ENCODE results near the gene LMBRD2.
"Not testable (repeated sequence)": the region's sequence is repeated elsewhere in the genome, so short reads cannot be mapped to it uniquely, and the experiment has no call there.

LMBRD2 gene

DNA sequence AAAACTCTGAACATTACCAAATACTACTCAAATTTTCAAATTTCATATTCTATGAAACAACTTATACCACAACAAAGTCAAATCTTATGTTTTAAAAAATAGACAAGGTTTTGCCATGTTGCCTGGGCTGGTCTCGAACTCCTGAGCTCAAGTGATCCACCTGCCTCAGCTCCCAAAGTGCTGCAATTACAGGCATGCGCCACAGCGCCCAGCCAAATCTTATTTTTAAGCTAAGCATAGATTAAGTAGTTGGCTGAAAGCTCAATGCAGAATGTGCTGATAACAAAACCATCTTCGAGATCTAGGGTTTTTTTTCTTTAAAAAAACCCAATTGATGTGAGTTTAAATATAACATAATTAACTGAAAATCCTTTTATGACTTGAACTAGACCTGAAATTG lies 6.4 kb downstream of the LMBRD2 start:
- H3K36me3 ChIP-seq (ENCODE audit: control insufficient read depth in 1 of 2, insufficient read depth in 2 of 2, low read length in 2 of 2): peaks cover 6 to 7% of the 10 kb centered on the region in 2 donors
- no peaks in the 10 kb centered on the region for H3K27me3 ChIP-seq (ENCODE audit: low read depth, low read length)
- H3K9me3 ChIP-seq (ENCODE audit: control insufficient read depth in 1 of 2, low read length in 2 of 2): no peaks in the 10 kb centered on the region
- H3K27ac ChIP-seq (ENCODE audit: low read length): no peak overlapping the region
- H3K4me1 ChIP-seq (ENCODE audit: control insufficient read depth in 1 of 2, insufficient read depth in 2 of 2, low read length in 2 of 2): peaks cover 1 to 3% of the 10 kb centered on the region in 2 donors
- no peak overlapping the region for H3K4me3 ChIP-seq (ENCODE audit: low read depth in 1 of 2, low read length in 2 of 2)

DNA sequence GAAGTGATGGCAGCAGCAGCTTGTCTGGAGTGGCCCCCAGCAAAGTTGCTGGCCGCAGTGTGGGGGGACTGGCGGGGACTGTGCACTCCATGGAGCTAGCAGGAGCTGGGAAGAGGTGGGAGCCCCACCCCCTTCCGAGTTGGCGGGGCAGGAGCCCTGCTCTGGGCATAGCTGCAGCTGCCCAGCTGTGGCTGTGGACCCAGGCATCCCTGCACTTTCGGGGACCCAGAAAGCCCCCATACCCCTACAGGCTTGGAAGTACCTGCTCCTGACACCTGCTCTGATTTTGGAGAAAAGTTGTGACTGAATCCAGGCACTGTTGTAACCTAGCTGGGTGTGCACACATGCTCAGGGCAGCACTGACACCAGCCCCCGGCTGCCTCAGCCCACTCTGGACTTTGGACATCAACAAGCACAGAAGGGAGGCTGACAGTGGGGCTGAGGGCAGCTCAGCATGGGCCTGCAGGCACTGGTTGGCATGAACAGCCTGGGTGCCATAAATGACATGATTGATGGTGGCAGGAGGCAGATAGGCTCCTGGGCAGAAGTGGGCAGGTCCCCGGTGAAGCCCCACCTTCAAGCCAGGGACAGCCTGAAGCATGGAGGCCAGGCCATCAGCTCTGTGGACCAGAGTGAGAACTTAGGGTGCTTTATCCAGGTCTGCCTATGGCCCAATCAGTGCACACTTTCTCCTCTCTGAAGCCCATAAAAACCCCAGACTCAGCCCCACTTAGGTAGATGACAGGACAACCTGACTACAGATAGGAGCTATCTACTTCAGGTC lies 12.6 kb downstream of the LMBRD2 start:
- Histone ChIP-seq H3K36me3 (ENCODE audit: control insufficient read depth in 1 of 2, insufficient read depth in 2 of 2, low read length in 2 of 2) (peaks cover 12 to 36% of the 10 kb centered on the region in 2 donors), H3K4me1 (ENCODE audit: control insufficient read depth in 1 of 2, insufficient read depth in 2 of 2, low read length in 2 of 2) (no peaks in the 10 kb centered on the region), H3K4me3 (ENCODE audit: low read depth in 1 of 2, low read length in 2 of 2) (no peak overlapping the region), H3K27me3 (ENCODE audit: low read depth, low read length) (no peaks in the 10 kb centered on the region), H3K27ac (ENCODE audit: low read length) (no peak overlapping the region), H3K9me3 (ENCODE audit: control insufficient read depth in 1 of 2, low read length in 2 of 2) (no peaks in the 10 kb centered on the region)

DNA sequence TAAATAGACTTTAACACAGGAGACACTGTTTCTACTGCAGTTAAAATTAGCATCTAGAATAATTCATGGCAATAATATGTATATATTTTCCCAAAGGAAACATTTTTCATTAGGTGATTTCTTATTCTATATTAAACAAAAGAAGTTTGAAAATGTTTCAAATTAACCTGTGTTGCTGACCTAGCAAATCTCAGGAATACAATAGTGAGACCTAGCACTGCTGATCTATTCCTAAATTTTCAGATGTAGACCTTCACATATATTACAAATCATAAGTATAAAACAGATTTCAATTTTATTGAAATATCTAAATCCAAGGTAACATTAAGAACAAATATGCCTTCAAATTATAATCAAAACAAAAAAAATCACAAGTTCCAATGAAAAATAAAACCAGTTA lies 15.1 kb downstream of the LMBRD2 start:
- Histone ChIP-seq H3K36me3 (ENCODE audit: control insufficient read depth in 1 of 2, insufficient read depth in 2 of 2, low read length in 2 of 2) (peaks cover 12 to 40% of the 10 kb centered on the region in 2 donors), H3K27me3 (ENCODE audit: low read depth, low read length) (no peaks in the 10 kb centered on the region), H3K4me1 (ENCODE audit: control insufficient read depth in 1 of 2, insufficient read depth in 2 of 2, low read length in 2 of 2) (no peaks in the 10 kb centered on the region), H3K9me3 (ENCODE audit: control insufficient read depth in 1 of 2, low read length in 2 of 2) (no peaks in the 10 kb centered on the region), H3K27ac (ENCODE audit: low read length) (no peak overlapping the region), H3K4me3 (ENCODE audit: low read depth in 1 of 2, low read length in 2 of 2) (no peak overlapping the region)

DNA sequence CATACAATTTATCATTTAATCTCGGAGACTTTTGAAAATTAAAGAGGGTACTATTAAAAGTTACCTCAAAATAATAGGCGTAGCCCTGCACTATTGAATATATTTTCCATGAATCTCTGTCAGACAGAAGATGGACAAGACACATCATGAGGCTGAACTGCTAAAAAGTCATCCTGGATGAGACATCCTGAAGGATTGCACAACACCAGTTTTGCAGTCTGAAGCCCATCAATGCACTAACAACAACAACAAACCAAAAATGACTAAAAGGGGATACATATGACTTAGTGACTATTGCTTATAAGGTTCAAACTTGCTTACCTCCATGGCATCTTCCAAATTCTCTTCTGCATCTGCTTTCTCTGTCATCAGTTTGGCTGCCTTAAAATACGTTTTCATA lies 15.7 kb downstream of the LMBRD2 start:
- Histone ChIP-seq H3K27me3 (ENCODE audit: low read depth, low read length) (no peaks in the 10 kb centered on the region), H3K9me3 (ENCODE audit: control insufficient read depth in 1 of 2, low read length in 2 of 2) (no peaks in the 10 kb centered on the region), H3K4me1 (ENCODE audit: control insufficient read depth in 1 of 2, insufficient read depth in 2 of 2, low read length in 2 of 2) (no peaks in the 10 kb centered on the region), H3K4me3 (ENCODE audit: low read depth in 1 of 2, low read length in 2 of 2) (no peak overlapping the region), H3K36me3 (ENCODE audit: control insufficient read depth in 1 of 2, insufficient read depth in 2 of 2, low read length in 2 of 2) (peaks cover 12 to 40% of the 10 kb centered on the region in 2 donors), H3K27ac (ENCODE audit: low read length) (no peak overlapping the region)

DNA sequence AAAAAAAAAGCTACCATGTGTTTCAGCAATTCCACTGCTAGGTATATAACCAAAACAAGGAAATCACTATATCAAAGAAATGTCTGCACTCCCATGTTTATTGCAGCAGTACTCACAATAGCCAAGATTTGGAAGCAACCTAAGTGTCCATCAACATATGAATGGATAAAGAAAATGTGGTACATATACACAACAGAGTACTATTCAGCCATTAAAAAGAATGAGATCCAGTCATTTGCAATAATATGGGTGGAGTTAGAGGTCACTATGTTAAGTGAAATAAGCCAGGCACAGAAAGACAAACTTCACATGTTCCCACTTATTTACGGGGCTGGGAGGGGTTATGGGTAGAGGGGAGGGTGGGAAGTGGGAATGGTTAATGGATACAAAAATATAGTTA lies 18.7 kb downstream of the LMBRD2 start:
- not testable (repeated sequence) for H3K4me1 ChIP-seq (ENCODE audit: control insufficient read depth in 1 of 2, insufficient read depth in 2 of 2, low read length in 2 of 2); H3K27ac ChIP-seq (ENCODE audit: low read length); H3K27me3 ChIP-seq (ENCODE audit: low read depth, low read length); H3K9me3 ChIP-seq (ENCODE audit: control insufficient read depth in 1 of 2, low read length in 2 of 2); H3K4me3 ChIP-seq (ENCODE audit: low read depth in 1 of 2, low read length in 2 of 2)
- peaks cover 0 to 38% of the 10 kb centered on the region in 2 donors for H3K36me3 ChIP-seq (ENCODE audit: control insufficient read depth in 1 of 2, insufficient read depth in 2 of 2, low read length in 2 of 2)

DNA sequence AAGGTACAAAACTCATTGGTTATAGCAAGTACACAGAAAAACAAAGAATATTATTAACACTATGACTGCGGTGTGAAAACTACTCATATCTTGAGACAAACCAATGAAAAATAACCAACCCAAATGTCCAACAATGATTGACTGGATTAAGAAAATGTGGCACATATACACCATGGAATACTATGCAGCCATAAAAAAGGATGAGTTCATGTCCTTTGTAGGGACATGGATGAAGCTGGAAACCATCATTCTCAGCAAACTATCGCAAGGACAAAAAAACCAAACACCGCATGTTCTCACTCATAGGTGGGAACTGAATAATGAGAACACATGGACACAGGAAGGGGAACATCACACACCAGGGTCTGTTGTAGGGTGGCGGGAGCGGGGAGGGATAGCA lies 22.0 kb downstream of the LMBRD2 start:
- not testable (repeated sequence) for H3K27ac ChIP-seq (ENCODE audit: low read length); H3K4me1 ChIP-seq (ENCODE audit: control insufficient read depth in 1 of 2, insufficient read depth in 2 of 2, low read length in 2 of 2); H3K4me3 ChIP-seq (ENCODE audit: low read depth in 1 of 2, low read length in 2 of 2); H3K9me3 ChIP-seq (ENCODE audit: control insufficient read depth in 1 of 2, low read length in 2 of 2); H3K27me3 ChIP-seq (ENCODE audit: low read depth, low read length)
- peaks cover 0 to 26% of the 10 kb centered on the region in 2 donors for H3K36me3 ChIP-seq (ENCODE audit: control insufficient read depth in 1 of 2, insufficient read depth in 2 of 2, low read length in 2 of 2)

DNA sequence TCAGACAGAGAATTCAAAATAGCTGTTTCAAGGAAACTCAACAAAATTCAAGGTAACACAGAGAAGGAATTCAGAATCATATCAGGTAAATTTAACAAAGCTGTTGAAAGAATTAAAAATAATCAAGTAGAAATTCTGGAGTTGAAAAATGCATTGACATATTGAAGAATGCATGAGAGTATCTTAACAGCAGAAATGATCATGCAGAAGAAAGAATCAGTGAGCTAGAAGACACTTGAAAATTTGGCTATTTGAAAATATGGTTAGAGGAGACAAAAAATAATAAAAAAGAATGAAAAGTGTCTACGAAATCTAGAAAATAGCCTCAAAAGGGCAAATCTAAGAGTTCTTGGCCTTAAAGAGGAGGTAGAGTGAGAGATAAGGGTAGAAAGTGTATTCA lies 22.9 kb downstream of the LMBRD2 start:
- H3K9me3 ChIP-seq (ENCODE audit: control insufficient read depth in 1 of 2, low read length in 2 of 2): no peaks in the 10 kb centered on the region
- no peaks in the 10 kb centered on the region for H3K4me1 ChIP-seq (ENCODE audit: control insufficient read depth in 1 of 2, insufficient read depth in 2 of 2, low read length in 2 of 2)
- H3K36me3 ChIP-seq (ENCODE audit: control insufficient read depth in 1 of 2, insufficient read depth in 2 of 2, low read length in 2 of 2): peaks cover 0 to 24% of the 10 kb centered on the region in 2 donors
- no peak overlapping the region for H3K4me3 ChIP-seq (ENCODE audit: low read depth in 1 of 2, low read length in 2 of 2)
- no peak overlapping the region for H3K27ac ChIP-seq (ENCODE audit: low read length)
- no peaks in the 10 kb centered on the region for H3K27me3 ChIP-seq (ENCODE audit: low read depth, low read length)

DNA sequence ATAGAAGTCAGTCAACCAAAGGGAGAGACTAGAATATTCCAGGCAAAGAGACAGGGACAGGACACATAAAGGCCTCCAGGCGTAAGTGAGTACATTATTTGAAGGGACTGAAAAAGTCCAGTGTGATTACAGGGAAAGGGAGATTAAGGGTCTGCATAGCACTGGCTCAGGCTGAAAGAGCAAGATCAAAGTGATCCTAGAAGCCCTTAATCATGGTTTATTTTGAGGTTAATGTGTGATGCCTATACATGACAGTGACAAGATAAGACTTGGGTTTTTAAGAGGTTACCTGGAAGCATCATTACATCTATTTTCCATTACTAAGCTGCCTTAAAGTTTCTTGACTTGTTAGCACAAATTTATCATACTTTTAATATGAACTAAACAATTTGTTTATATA lies 25.8 kb downstream of the LMBRD2 start:
- Histone ChIP-seq H3K4me3 (ENCODE audit: low read depth in 1 of 2, low read length in 2 of 2) (no peak overlapping the region), H3K4me1 (ENCODE audit: control insufficient read depth in 1 of 2, insufficient read depth in 2 of 2, low read length in 2 of 2) (no peaks in the 10 kb centered on the region), H3K9me3 (ENCODE audit: control insufficient read depth in 1 of 2, low read length in 2 of 2) (no peaks in the 10 kb centered on the region), H3K27me3 (ENCODE audit: low read depth, low read length) (no peaks in the 10 kb centered on the region), H3K36me3 (ENCODE audit: control insufficient read depth in 1 of 2, insufficient read depth in 2 of 2, low read length in 2 of 2) (peaks cover 5 to 30% of the 10 kb centered on the region in 2 donors), H3K27ac (ENCODE audit: low read length) (no peak overlapping the region)

DNA sequence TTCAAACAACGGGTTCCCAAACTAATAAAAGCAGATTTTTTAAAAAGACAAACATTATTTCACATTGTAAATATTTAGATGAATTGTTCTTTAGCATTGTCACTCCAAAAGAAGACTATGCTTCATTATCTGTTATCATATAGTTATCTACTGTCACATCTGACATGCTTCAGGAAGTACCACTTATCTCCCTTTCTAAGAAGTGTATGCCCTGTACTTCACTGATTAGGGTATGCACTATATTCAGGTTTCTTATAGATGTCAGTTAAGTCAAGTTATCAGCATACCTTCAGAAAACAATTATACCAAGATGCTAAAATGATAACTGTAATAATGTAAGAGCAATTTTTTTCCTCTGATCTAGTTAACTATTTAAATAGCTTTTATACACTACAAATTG lies 40.4 kb downstream of the LMBRD2 start:
- Histone ChIP-seq H3K9me3 (ENCODE audit: control insufficient read depth in 1 of 2, low read length in 2 of 2) (no peaks in the 10 kb centered on the region), H3K27ac (ENCODE audit: low read length) (no peak overlapping the region), H3K36me3 (ENCODE audit: control insufficient read depth in 1 of 2, insufficient read depth in 2 of 2, low read length in 2 of 2) (peaks cover 35 to 45% of the 10 kb centered on the region in 2 donors)

DNA sequence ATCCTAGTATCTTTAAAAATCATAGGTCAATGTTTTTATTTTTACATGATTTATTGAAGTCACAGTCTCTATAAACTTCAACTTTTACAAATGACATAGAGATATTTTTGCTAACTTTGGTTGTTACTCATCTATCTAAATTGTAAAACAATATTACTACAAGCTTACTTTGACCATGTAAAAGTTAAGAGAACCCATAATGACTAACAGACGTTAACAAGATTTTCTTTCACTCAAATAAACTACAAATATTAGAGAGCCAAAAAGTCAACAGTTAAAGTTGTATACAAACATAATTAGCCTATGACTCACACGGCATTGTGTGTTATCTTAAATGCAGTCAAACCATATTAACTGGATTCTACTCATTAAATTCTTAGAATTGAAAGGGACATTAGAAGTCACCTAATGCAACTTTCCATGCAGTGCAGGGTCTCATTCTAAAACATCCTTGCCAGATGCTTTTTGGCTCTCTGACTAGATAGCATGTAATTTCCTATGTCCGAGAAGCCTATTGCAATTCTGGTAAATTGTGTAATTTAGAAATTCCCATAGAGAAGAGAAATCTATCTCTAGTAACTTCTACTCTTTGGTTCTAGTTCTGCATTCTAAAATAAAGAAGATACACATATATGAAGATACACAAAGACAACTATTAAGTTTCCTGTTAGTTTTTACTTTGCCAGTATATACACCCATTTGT lies 42.8 kb downstream of the LMBRD2 start:
- Histone ChIP-seq H3K36me3 (ENCODE audit: control insufficient read depth in 1 of 2, insufficient read depth in 2 of 2, low read length in 2 of 2) (peaks cover 37 to 59% of the 10 kb centered on the region in 2 donors), H3K4me3 (ENCODE audit: low read depth in 1 of 2, low read length in 2 of 2) (no peak overlapping the region), H3K9me3 (ENCODE audit: control insufficient read depth in 1 of 2, low read length in 2 of 2) (no peaks in the 10 kb centered on the region), H3K4me1 (ENCODE audit: control insufficient read depth in 1 of 2, insufficient read depth in 2 of 2, low read length in 2 of 2) (no peaks in the 10 kb centered on the region), H3K27me3 (ENCODE audit: low read depth, low read length) (no peaks in the 10 kb centered on the region), H3K27ac (ENCODE audit: low read length) (no peak overlapping the region)

More for the DNA sequence above, 40.4 kb downstream of the LMBRD2 start:
- H3K27me3 ChIP-seq (ENCODE audit: low read depth, low read length): no peaks in the 10 kb centered on the region
- no peaks in the 10 kb centered on the region for H3K4me1 ChIP-seq (ENCODE audit: control insufficient read depth in 1 of 2, insufficient read depth in 2 of 2, low read length in 2 of 2)
- no peak overlapping the region for H3K4me3 ChIP-seq (ENCODE audit: low read depth in 1 of 2, low read length in 2 of 2)

DNA sequence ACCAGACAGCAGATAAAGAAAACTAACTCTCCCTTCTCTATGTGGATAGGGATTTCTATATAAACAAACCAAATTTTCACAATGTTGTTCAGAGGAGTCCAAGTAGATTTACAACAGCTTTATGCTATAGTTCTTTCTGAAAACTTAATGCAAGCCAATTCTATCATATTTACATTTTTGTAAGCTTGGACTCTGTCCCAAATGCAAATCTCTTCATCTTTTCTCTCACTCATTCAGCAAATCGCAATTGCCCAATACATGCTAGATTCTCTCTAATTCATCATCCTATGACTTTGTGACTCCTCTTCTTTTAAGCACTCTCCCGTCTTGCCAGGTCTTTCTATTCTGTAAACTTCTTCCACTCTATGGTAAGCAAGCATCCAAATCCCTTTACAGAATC lies 45.9 kb downstream of the LMBRD2 start:
- Histone ChIP-seq H3K4me3 (ENCODE audit: low read depth in 1 of 2, low read length in 2 of 2) (no peak overlapping the region), H3K36me3 (ENCODE audit: control insufficient read depth in 1 of 2, insufficient read depth in 2 of 2, low read length in 2 of 2) (peaks cover 40 to 48% of the 10 kb centered on the region in 2 donors), H3K27me3 (ENCODE audit: low read depth, low read length) (no peaks in the 10 kb centered on the region)

More for the DNA sequence above, 45.9 kb downstream of the LMBRD2 start:
- Histone ChIP-seq H3K4me1 (ENCODE audit: control insufficient read depth in 1 of 2, insufficient read depth in 2 of 2, low read length in 2 of 2) (no peaks in the 10 kb centered on the region), H3K27ac (ENCODE audit: low read length) (no peak overlapping the region), H3K9me3 (ENCODE audit: control insufficient read depth in 1 of 2, low read length in 2 of 2) (no peaks in the 10 kb centered on the region)
